Duodenal mucosa (tissue), 2 donors: ENCODE results near the gene LSM14A.
"Not testable (repeated sequence)": the region's sequence is repeated elsewhere in the genome, so short reads cannot be mapped to it uniquely, and the experiment has no call there.

Source experiments
- H3K27ac ChIP-seq: one replicate; pipeline ENCODE4 v1.7.0; 2013; ENCODE audit warnings: low read depth, low read length
- H3K27me3 ChIP-seq, 2 donors: one replicate each; pipeline ENCODE4 v1.7.0; 2013; ENCODE audit warnings: low read length in 2 of 2, control low read depth in 1 of 2; ENCODE audit not compliant: insufficient read depth in 2 of 2, control insufficient read depth in 1 of 2
- H3K36me3 ChIP-seq, 2 donors: one replicate each; pipeline ENCODE4 v1.7.0; 2013; ENCODE audit warnings: low read length in 2 of 2, control low read depth in 1 of 2; ENCODE audit not compliant: insufficient read depth in 2 of 2, control insufficient read depth in 1 of 2
- H3K4me1 ChIP-seq, 2 donors: one replicate each; pipeline ENCODE4 v1.7.0; 2013; ENCODE audit warnings: low read length in 2 of 2, control low read depth in 1 of 2; ENCODE audit not compliant: insufficient read depth in 2 of 2, control insufficient read depth in 1 of 2
- H3K4me3 ChIP-seq, 2 donors: one replicate each; pipeline ENCODE4 v1.7.0; 2013; ENCODE audit warnings: low read length in 2 of 2, low read depth in 1 of 2
- H3K9ac ChIP-seq, 2 donors: one replicate each; pipeline ENCODE4 v1.7.0; 2013; ENCODE audit warnings: low read length in 2 of 2, low read depth in 1 of 2
- H3K9me3 ChIP-seq, 2 donors: one replicate each; pipeline ENCODE4 v1.7.0; 2013; ENCODE audit warnings: low read length in 2 of 2, control low read depth in 1 of 2; ENCODE audit not compliant: control insufficient read depth in 1 of 2

LSM14A gene

DNA sequence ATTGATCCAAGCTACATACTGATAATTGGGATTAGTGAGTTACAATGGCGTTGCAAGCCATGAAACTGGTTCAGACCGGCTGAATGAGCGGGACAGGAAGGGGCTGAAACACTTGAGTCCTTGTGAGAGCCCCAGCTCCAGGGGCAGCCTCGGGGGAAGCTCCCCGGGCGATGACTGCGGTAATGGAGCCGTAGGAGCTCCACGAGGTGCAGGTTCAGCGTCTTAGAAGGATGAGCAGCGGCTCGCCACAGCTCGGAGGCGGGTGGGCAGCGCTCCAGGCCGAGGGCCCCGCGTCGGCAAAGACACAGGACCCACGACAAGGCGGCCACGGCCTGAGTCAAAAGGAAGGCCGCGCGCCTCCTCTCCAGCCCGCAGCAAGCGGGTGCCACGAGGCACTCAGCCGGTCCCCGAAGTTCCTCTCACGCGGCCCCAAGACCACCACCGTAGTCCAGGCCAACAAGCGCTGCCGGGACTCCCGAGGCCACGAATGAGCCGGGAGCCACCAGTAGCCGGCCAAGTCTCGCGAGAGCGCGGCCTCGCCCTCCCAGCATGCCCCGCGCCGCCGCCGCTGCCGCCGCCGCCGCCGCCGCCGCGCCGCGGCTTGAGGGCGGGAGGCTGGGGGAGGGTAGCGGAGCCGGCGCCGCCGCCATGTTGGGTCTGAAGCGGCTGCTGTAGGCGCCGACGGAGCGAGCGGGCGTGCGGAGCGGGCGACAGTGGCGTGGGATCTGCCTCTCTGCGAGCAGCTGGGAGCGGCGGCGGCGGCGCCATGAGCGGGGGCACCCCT is at the start of gene LSM14A:
TSS of gene LSM14A (plus strand) at position 628 of the 784 bp plus-strand sequence. CDS start at position 767, 139 bp downstream.
- H3K4me1 ChIP-seq: peaks cover 13 to 31% of the 10 kb centered on the region in 2 donors
- H3K9ac ChIP-seq: peak within 1 kb of the TSS; percentile 94 to 95
- peak within 1 kb of the TSS; percentile 96 for H3K27ac ChIP-seq
- H3K36me3 ChIP-seq: no peaks in the 10 kb centered on the region
- H3K27me3 ChIP-seq: no peaks in the 10 kb centered on the region
- no peaks in the 10 kb centered on the region for H3K9me3 ChIP-seq
- H3K4me3 ChIP-seq: peak within 1 kb of the TSS; percentile 89 to 95

DNA sequence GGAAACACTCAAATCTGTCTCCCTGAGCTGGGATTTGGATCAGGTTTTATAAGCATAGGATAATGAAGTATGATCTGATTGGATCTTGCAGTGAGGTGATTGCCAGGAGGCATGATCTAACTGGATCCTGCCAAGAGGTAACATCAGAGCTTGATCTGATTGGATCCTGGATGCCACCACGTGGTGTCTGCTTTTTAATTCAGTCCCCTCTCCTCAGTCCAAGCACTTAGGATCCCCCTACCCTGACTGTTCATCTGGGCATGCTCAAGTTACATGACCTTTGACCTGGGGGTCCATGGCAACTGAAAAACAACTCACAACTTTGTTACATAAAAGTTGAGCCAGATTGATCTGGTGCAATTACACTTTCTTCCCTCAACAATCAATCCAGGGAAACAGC is 47.5 kb upstream of the LSM14A start:
- Histone ChIP-seq H3K9me3 (no peaks in the 10 kb centered on the region), H3K9ac (no peak overlapping the region), H3K36me3 (no peaks in the 10 kb centered on the region), H3K27me3 (no peaks in the 10 kb centered on the region), H3K4me3 (no peak overlapping the region), H3K27ac (no peak overlapping the region), H3K4me1 (no peaks in the 10 kb centered on the region)

DNA sequence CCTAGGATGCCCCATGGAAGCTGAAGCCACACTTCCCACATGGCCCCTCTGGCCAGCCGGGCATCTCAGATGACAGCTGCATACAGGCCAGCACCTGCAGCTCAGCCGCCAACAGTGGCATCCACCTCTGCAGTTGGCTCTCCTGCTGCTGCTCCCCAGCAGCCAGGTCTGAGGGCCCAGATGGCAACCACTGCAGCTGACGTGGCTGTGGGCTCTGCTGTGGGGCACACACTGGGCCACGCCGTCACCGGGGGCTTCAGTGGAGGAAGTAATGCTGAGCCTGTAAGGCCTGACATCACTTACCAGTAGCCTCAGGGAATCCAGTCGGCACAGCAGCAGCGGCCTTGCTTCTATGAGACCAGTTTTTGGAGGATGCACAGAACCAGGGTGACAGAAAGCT is 45.3 kb upstream of the LSM14A start:
- Histone ChIP-seq H3K27me3 (no peaks in the 10 kb centered on the region), H3K9me3 (no peaks in the 10 kb centered on the region), H3K4me1 (no peaks in the 10 kb centered on the region), H3K9ac (no peak overlapping the region), H3K36me3 (no peaks in the 10 kb centered on the region), H3K27ac (no peak overlapping the region), H3K4me3 (no peak overlapping the region)

DNA sequence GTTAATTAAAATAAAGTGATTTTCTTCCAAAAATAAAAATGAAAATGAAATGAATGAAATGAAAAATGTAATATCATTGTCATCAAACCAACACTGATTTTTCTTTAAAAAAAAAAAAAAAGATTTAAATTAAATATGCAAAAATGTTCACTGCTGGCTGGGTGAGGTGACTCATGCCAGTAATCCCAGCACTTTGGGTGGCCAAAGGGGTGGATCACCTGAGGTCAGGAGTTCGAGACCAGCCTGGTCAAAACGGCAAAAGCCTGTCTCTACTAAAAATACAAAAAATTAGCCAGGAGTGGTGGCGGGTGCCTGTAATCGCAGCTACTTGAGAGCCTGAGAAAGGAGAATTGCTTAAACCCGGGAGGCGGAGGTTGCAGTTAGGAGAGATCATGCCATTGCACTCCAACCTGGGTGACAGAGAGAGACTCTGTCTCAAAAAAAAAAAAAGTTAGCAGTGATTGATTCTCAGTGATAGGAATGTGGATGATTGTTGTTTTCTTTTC is 44.6 kb upstream of the LSM14A start:
- H3K27me3 ChIP-seq: no peaks in the 10 kb centered on the region
- no peaks in the 10 kb centered on the region for H3K4me1 ChIP-seq
- no peak overlapping the region for H3K27ac ChIP-seq
- no peaks in the 10 kb centered on the region for H3K9me3 ChIP-seq
- H3K36me3 ChIP-seq: no peaks in the 10 kb centered on the region
- H3K9ac ChIP-seq: no peak overlapping the region
- H3K4me3 ChIP-seq: no peak overlapping the region

DNA sequence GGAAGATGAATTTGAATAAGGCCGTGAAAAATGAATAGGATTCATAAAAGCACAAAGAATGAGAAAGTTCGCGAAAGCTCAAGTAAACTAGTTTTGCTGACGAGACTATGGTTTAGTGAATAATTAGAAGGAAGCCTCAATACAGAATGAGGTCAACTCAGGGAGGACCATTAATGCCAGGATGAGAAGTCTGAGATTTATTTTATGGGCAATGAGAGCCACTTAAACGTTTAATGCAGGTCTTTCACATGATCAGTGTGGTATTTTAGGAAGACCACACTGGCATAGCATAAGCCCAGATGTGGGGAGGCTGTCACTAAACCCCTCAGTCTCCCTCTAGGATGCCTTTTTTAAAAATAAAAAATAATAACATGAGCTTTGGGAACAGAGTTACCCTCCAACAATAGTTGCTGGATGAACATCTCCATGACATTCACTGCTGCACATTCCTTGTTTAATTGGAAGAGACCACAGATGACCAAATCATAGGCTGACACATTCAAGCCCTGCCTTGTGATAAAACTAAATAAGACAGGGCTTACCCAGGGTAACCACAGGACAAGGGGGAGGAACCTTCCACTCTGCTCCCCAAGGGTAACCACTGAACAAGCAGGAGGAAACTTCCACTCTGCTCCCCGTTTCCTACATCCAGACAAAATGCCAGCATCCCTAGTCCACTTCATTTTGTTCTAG is 43.6 kb upstream of the LSM14A start:
- H3K9ac ChIP-seq: no peak overlapping the region
- H3K4me1 ChIP-seq: no peaks in the 10 kb centered on the region
- no peak overlapping the region for H3K4me3 ChIP-seq
- no peaks in the 10 kb centered on the region for H3K27me3 ChIP-seq
- no peaks in the 10 kb centered on the region for H3K36me3 ChIP-seq
- H3K9me3 ChIP-seq: no peaks in the 10 kb centered on the region
- no peak overlapping the region for H3K27ac ChIP-seq

DNA sequence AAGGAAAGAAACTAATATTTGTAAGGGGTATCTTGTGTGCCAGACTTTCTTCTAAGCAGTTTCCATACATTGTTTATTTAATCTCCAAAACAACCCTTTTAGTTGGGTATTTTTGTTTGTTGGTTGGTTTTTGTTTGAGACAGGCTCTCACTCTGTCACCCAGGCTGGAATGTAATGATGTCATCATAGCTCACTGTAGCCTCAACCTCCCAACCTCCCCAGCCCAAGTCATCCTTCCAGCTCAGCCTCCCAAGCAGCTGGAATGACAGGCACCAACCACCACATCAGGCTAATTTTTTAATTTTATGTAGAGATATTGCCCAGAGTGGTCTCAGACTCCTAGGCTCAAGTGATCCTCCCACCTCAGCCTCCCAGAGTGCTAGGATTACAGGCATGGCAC is 41.2 kb upstream of the LSM14A start:
- H3K27me3 ChIP-seq: no peaks in the 10 kb centered on the region
- no peaks in the 10 kb centered on the region for H3K4me1 ChIP-seq
- H3K4me3 ChIP-seq: no peak overlapping the region
- no peaks in the 10 kb centered on the region for H3K36me3 ChIP-seq
- no peak overlapping the region for H3K27ac ChIP-seq
- no peaks in the 10 kb centered on the region for H3K9me3 ChIP-seq
- H3K9ac ChIP-seq: no peak overlapping the region

DNA sequence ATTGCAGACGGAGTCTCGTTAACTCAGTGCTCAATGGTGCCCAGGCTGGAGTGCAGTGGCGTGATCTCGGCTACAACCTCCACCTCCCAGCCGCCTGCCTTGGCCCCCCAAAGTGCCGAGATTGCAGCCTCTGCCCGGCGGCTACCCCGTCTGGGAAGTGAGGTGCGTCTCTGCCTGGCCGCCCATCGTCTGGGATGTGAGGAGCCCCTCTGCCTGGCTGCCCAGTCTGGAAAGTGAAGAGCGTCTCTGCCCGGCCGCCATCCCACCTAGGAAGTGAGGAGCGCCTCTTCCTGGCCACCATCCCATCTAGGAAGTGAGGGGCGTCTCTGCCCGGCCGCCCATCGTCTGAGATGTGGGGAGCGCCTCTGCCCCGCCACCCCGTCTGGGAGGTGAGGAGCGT is 40.2 kb upstream of the LSM14A start:
- H3K4me1 ChIP-seq, H3K9me3 ChIP-seq, H3K9ac ChIP-seq, H3K27me3 ChIP-seq, H3K36me3 ChIP-seq, H3K27ac ChIP-seq, H3K4me3 ChIP-seq: not testable (repeated sequence)

DNA sequence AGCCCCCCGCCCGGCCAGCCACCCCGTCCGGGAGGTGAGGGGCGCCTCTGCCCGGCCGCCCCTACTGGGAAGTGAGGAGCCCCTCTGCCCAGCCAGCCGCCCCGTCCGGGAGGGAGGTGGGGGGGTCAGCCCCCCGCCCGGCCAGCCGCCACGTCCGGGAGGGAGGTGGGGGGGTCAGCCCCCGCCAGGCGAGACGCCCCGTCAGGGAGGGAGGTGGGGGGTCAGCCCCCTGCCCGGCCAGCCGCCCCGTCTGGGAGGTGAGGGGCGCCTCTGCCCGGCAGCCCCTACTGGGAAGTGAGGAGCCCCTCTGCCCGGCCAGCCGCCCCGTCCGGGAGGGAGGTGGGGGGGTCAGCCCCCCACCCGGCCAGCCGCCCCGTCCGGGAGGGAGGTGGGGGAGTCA is 39.6 kb upstream of the LSM14A start:
- H3K4me3 ChIP-seq: not testable (repeated sequence)

DNA sequence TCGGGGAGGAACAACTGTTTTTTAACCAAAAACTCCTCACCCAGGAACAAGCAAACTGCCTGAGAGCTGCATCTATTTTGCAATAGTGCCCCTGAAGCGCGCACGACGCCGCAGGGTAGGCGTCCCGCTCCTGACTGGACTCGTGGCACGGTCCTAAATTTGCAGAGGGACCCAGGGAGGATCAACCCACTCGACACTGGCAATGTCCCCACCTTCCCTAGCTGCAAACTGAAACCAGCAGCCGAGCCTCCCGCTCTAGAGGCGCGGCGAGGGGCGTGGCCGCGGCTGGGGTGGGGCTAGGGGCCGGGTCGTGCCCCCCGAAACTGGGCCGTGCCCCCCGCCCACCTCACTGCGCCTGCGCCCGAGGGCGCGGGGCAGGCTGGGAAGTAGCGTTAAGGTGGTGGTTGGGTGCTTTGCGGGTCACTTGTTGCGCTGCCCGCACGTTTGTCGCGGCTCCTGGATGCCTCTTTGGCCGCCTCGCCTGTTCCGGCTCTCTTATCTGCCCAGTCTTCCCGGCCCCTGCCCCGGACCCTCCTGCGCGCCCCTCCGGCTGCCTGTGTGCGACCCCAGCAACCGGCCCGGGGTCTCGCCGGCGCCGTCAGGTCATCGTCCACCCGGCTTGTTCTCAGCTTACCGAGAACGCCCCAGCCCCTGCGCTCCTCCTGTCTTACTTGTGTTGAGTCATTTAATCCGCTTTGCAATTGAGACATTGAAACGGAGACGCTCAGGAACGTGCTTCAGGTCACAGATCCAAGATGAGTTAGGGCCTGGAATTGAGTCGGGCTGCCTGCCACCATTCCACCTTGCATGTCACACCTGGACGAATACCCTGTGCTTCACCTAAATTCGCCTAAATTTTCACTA is 37.9 kb upstream of the LSM14A start:
- H3K4me3 ChIP-seq: peak overlapping the region; percentile 85 to 93
- H3K9me3 ChIP-seq: no peaks in the 10 kb centered on the region
- H3K27ac ChIP-seq: peak overlapping the region; percentile 75
- no peaks in the 10 kb centered on the region for H3K27me3 ChIP-seq
- H3K36me3 ChIP-seq: no peaks in the 10 kb centered on the region
- H3K4me1 ChIP-seq: no peaks in the 10 kb centered on the region
- H3K9ac ChIP-seq: peak overlapping the region; percentile 80 to 82

More for the DNA sequence above, 39.6 kb upstream of the LSM14A start:
- H3K36me3 ChIP-seq, H3K27me3 ChIP-seq, H3K4me1 ChIP-seq, H3K9ac ChIP-seq, H3K9me3 ChIP-seq, H3K27ac ChIP-seq: not testable (repeated sequence)
